Mammary epithelial cell (primary cell): ENCODE data around the gene ACAP3.

Experiments used
- CTCF ChIP-seq, 2 donors: IDR thresholded peaks in 1 of 2; conservative IDR thresholded peaks in 1 of 2; 2 replicates each; pipeline ENCODE4 v1.5.1; 2011 to 2012; ENCODE audit warnings: inconsistent platforms in 2 of 2, low read length in 2 of 2, mild to moderate bottlenecking in 2 of 2, control low read depth in 1 of 2, low read depth in 1 of 2; ENCODE audit not compliant: insufficient read depth in 1 of 2; ENCODE audit errors: extremely low read depth in 1 of 2
- EZH2 ChIP-seq: IDR thresholded peaks from 2 replicates; pipeline ENCODE4 v1.6.1; 2012; ENCODE audit warnings: low read length, inconsistent platforms, borderline replicate concordance

- no peak for TF ChIP-seq CTCF (conservative IDR thresholded peaks at IDR 0.05 in 1 of 2, IDR thresholded peaks at IDR 0.05 in 1 of 2; ENCODE audit: extremely low read depth in 1 of 2, insufficient read depth in 1 of 2, low read depth in 1 of 2, low read length in 2 of 2)
- no peak for TF ChIP-seq EZH2
Observed at GRCh38 chr1:1304331-1305299, 3.1 kb downstream of the ACAP3 start.
